Activated CD4-positive, CD25-positive, alpha-beta regulatory T cell treated with anti-CD3 and anti-CD28 coated beads, Interleukin-2, amount 50 U/mL, for 72 hours (primary cell): ENCODE data around the gene TRAF3IP1.

Experiments used
- DNase-seq: peaks from one replicate; pipeline ENCODE4 v3.0.0; 2021

TRAF3IP1 gene

DNA sequence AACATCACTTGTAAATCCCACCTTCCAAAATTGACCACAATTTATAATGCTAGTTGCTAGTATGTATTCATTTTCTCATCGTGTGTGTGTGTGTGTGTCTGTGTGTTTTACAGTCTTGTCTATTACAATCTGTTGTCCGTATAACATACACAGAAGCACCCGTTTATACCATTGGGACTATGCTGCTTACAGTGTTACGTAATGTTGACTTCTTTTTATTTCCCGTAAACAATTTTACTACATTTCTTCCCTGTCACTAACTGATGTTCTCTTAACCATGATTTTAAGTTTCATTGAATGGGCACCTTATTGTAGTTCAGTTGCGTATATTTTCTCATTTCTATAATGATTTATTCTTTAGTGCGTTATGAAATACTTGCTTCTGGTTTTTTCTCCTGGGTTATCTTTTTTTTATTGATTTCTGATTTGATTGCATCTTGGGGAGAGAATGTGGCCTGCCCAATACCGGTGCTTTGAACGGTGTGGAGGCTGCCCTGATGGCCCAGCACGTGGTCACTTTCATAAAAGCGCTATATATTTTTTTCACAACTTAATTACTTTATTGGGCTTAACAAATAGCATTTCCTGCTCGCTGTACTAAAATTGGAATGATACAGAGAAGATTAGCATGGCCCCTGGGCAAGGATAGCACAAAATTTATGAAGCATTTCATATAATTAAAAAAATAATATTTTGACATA lies 91.9 kb downstream of the TRAF3IP1 start:
- DNase-seq = no peak

DNA sequence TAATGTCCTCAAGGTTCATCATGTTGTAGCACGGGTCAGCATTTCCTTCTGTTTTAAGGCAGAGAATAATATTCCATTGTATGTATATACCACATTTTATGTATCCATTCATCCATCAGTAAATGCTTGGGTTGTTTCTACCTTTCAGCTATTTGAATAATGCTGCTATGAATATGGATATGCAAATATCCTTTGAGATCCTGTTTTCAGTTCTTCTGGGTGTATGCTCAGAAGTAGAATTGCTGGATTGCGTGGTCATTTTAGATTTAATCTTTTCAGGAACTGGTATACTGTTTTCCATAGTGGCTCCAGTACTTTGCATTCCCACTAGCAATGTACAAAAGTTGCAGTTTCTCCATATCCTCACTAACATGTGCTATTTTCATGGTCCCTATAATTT lies 93.0 kb downstream of the TRAF3IP1 start:
- DNase-seq = no peak

DNA sequence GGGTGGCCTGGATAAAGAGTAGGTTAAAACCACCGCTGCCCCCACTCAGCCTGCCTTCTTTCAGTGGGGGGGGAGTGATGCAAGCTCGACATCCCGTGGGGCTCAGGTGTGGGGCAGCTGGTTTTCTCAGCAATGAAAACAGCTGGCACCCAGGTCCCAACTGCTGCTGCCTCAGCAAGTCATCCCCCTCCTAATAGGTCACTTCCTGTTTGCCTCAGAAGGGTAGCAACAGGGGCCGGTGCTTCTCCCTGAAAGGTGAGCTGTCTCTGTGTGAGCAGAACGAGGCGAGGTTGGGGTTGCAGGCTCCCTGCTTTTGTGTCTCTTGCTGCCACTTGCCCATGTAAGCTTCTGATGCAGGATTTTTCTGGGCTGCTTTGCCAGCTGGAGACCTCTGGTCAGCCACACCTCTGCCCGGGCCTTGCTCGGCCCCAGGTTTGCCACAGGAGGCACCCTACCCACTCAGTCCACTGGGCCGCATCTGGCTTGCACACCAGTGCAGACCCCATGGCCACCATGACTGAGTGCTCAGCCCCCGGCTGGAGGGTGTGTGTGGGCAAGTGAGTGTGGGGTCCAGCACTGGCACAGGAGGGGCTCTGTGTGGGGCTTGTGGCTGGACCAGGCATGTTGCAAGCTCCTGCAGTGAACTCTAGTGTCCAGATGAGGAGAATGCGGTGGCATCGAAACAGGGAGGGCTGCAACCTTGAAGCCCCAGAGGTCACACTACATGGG lies 94.9 kb downstream of the TRAF3IP1 start:
- DNase-seq = peak; percentile 50

DNA sequence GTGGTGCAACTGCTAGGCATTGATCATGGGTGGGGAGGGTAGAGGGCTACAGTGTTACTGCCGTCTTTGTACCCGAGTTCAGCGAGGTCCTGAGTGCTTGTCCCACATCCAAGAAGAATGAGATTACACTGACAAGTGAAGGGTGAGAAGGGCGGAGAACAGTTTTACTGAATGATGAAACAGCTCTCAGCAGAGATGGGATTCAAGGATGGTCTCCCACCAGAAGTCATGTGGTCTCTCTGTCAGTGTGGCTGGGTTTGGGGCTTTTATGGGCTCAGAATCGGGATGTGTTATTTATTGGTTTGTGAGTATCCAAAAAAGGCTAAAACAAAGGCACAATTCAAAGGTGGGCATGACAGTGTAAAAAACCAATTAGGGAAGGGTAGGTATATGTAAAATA lies 95.6 kb downstream of the TRAF3IP1 start:
- DNase-seq = no peak

DNA sequence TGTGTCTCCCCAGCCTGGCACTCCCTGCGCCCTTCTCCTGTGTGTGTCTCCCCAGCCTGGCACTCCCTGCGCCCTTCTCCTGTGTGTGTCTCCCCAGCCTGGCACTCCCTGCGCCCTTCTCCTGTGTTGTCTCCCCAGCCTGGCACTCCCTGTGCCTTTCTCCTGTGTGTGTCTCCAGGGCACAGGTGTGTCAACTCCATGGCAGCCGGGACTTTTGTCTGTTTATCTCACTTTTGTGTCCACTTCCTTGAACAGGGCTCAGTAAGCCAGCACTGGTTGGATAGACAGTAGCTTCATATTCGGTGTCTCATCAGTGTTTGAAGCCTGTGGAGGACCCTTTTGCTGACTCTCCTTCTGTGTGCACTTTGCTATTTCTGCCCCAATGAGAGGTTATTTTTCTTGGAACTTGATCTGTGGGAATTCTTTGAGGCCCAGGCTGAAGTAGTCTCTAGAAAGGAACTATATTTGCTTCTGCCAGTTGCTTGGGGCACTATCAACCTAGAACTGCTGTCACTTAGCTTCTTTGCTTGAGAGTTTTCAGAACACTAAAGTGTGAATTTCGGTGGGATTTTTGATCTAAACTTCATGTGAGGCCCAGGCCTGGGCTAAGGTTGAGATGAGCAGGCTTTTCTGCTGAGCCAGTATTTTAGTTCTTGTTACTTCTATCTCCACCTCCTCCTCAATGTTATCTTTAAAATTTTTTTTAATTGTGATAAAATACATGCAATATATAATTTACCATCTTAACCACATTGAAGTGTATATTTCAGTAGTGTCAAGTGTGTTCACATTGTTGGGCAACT lies 98.1 kb downstream of the TRAF3IP1 start:
- no peak for DNase-seq

DNA sequence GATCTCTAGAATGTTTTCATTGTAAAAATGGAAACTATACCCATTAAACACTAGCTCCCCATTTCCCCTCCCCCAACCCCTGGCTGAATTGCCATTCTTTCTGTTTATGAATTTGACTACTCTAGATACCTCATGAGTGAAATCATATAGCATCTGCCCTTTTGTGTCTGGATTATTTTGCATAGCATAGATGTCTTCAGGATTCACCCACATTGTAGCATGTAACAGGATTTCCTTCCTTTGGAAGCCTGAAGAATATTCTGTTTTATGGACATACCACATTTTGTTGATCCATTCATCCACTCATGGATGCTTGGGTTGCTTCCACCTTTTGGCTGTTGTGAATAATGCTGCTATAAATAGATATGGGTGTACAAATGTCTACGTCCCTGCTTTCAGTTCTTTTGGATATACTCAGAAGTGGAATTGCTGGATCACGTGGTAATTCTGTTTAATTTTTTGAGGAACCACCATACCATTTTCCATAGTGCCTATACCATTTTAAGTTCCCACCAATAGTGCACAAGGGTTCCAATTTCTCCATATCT lies 98.8 kb downstream of the TRAF3IP1 start:
- no peak for DNase-seq

DNA sequence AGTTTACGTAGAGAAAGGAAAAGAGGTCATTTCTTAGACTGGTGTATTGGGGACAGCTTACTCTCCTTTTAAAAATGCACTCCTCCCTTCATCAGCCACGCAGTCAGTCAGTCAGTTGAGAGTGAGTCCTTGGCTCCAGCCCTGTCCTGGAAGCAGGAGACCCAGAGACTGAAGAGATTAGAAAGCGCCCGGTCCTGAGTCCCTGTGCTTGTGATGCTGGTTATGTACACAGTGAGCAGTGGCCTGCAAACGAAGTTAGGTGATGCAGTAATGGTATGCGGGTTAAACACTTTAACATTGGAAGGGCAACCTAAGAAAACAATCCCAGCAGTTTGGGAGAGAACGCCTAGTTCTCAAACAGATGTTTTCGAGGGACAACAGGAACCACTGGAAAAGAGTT lies 100.1 kb downstream of the TRAF3IP1 start:
- DNase-seq = no peak

DNA sequence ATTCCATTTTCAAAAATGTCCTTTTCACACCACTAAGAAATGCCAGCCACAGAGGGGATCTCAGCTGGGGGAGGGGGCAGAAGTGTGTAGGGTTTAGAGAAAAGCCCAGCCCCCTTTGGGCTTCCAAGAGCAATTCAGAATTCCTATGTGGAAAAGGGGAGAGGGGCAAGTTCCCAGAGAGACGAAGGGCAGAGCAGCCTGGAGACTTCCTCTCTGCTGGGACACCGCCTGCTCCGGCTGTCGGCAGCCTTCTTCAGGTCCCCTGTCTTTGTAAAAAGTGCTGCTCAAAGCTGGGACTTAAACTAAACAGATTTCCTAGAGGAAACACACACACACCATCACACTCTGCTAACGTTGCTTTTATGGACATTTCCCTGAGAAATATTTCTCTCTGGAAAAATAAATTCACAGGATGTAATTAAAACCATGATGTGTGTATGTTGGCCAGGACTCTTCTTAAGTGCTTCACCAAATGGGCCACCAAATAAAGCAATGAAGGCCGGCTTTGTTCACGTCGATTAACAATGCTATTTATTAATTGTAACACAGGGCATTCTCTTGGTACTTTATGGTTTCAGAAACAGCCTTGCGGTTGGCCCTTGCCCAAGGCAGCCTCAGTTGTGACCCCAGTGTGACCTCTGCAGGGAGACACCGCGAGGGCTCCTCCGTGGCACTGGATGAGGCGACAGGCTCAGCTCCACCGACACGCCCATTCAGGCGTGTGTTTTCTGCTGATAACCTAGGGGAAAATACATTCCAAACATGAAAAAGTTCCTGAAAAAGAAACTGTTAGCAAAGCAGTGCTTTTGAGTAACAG lies 100.8 kb downstream of the TRAF3IP1 start:
- no peak for DNase-seq

DNA sequence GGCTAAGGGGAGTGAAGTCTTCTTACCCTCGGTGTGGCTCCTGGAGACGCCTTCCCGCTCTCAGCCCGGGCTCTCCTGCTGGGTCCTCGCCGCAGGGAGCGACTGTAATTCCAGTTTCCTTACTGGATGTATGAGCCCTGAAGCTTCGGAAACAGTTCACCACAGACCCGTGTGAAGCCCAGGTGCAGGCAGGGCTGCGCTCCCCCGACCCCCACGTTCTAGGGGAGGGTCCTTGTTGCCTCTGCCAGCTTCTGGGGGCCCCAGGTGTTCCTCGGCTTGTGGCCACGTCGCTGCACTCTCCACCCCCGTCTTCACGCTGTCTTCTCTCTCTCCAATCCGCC lies 101.3 kb downstream of the TRAF3IP1 start:
- DNase-seq = no peak

DNA sequence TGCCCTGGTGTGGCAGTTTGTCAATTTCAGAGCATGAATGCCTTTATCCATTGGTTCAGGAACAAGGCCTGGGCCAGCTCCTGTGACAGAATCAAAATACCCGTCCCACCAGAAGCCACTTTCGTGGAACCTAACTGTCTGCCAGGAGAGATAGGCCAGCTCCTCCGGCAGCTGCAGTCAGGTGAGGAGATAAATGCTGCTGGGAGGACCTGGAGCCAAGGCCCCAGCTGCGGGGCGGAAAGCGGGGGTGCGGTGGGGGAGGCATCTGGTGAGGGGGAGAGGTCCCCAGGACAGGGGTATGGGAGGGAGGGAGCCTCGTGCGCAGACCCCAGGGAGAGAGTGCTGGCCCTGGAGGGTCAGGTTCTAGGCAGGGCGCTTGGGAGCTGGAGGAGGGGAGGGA lies 102.0 kb downstream of the TRAF3IP1 start:
- no peak for DNase-seq

DNA sequence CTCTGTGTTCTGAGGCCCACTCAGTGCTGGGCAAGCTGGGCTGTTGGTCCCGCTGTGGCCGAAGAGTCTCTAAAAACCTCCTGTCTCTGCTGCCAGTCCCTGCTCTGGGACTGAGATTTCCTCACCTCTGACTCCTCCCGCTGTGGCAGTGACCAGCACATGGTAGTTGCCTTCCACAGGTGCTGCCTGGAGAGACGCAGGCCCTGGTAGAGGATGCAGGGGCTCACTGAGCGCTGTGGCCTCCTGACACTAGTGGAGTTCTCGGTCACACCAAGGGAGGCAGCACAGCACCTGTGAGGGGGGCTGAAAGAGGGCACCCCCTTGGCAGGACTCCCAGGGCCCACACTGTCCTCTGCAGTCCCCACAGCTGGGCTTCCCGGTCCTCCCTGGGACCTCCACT lies 102.6 kb downstream of the TRAF3IP1 start:
- no peak for DNase-seq

DNA sequence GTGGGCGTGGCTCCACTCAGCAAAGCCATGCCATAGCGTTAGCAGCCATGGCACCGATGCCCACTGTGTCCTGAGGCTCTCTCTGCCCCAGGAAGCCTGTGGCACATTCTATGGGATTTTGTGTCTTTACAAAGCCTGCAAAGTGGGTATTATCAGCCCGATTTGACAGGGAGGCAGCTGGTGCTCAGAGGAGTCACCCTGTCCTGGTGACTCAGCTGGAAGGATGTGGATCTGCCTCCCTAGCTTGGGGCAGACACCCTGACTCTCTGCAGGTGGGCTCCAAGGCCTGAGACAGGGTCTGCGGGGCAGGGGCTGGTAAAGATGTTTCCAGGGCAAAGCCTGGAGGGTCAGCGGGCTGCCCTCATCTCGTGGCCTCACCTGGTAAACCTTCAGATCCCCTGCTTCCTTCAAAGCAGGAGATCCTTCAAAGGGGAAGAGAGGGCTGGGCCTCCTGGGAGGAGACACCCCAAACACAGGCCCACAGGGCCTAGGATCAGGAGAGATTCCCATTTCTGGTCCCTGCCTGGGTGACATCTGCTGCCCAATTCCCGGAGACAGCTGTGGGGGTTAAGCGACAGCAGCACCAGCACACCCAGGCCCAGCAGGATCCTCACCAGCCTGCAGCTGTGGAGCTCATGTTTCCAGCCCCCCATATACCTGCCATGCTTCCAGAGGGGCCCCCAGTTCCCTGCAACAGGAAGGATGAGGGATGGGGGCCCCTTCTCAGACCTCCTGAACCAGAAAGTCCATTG lies 103.4 kb downstream of the TRAF3IP1 start:
- DNase-seq = no peak

DNA sequence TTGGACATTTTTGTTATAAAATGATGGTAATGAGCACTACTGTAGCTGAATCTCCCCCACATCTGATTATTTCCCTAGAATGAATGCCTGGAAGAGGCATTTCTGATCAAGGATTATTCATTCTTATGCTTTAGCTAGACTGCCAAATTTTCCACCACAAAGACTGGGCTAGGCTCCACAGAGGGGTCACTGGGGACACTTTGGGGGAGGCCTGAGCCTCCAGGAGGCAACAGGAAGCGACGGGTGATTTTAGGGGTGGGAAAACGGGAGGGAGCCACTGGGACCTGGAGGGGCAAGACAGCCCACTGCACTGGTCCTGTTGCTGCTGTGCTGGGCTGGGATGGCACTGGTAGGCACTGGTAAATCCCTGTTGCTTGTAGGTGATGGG lies 104.0 kb downstream of the TRAF3IP1 start:
- DNase-seq = no peak

DNA sequence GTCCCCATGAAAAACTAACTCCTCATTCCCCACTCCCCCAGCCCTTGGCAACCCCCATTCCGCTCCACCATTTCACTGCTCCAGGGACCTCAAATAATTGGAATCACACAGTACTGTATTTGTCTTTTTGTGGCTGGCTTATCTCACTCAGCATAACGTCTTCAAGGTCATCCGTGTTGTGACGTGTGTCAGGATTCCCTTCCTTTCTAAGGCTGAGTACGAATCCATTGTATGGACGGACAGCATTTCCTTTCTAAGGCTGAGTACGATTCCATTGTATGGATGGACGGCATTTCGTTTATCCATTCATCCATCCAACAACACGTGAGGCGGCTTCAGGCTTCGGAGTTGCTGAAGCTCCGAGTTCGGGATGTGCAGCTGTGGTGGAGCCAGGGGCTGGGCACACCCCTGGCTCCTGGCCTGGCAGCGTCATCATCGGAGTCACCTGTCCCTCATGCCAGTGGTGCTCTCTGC lies 105.2 kb downstream of the TRAF3IP1 start:
- DNase-seq = no peak

DNA sequence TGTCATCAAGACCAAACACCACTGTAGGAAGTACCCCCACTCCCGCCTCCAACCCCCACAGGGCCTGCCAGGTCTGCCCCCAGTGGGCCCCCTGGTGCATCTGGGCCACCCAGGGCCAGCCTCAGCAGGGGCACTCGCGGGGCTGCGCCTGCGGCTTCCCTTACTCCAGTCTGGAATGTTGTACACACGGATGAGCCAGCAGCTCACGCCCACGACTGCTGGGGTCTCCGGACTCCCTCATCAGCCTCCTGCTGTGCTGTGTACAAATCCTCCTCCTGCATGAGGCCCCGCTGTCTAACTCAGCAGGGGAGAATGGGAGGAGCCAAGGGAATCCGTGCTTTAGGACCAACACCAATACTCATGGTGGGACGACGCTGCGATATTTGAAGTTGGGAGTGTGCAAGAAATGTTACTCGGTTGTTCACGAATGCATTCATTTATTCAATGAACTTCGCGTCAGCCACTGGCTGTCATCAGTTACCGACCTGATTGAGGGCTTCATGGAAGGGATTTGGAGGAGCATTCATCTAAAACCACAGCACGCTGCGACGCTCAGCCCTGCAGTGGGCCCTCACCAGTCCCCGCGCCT lies 105.8 kb downstream of the TRAF3IP1 start:
- DNase-seq = no peak

DNA sequence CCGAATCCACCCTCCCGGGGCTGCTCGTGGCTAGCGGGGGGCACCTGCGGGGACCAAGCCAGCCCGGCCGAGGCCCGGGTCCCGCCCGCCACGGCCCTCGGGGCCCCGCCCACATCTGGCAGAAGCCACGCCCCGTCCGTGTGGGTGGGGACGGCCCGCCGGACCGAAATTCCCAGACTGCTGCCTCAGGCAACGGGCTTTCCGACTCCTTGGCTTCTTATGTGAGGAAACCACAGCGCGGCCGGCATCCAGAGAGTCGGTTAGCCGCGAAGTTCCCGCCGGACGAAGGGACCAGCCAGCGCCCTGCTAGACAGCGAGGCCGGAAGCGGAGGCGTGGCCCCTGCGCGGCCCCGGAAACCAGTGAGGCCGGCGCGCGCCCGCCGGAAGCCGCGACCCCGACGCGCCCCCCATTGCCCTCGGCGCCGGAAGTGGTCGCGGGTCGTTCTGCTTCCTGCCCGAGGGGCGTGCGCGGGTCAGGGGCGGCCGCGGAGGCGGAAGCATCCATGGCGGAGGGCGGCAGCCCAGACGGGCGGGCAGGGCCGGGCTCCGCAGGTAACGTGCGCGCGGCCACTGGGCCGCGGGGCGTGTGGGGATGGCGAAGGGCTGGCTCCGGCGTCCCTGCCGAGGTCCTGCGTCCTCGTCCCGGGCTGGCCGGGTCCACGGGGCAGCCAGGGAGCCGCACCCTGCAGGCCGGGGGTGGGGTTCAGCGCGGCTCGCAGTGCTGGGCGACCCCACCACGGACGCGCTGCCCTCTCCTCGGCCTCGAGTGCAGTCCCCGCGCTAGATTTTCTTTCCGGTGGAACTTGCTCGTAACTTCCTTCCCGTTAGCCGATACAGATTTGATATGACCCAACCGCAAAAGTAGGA lies 106.5 kb downstream of the TRAF3IP1 start, which contains the start of gene ASB1:
Gene ASB1 (plus strand): TSS at position 360 of the 867 bp plus-strand sequence. CDS start 144 bp downstream, at position 504.
- peak; percentile 81 for DNase-seq

DNA sequence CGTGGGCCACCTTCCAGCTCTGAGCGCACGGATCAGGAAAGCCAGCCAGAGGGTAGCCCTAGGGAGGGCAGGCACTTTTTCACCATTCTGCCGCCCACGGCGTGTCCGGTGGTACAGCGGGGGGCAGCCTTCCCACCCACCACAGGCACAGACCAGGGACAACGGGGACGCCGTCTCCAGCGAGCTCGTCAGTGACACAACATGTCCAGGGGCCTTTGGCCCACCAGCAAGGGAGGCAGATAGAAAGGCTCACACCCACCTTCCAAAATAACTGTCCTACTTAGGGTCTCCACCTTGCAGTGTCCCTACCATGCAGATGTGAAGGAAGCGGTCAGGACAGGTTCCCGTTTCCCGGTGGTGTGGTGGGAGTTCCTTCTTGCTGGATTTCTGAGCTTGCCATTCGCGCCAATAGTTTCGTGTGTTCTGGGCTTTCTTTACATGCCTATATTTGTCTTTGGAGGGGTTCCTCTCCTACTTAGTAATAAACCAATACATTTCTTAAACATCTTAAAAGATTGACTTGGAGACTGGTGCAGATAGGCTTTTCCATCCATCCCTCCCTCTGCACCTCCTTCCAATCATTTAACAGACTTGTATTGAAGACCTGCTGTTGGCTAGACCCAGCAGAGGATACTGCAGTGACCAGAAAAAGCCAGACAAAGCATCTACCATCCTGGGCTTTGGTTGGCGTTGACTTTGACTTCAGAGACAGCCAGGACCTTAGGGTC lies 107.3 kb downstream of the TRAF3IP1 start:
- no peak for DNase-seq

DNA sequence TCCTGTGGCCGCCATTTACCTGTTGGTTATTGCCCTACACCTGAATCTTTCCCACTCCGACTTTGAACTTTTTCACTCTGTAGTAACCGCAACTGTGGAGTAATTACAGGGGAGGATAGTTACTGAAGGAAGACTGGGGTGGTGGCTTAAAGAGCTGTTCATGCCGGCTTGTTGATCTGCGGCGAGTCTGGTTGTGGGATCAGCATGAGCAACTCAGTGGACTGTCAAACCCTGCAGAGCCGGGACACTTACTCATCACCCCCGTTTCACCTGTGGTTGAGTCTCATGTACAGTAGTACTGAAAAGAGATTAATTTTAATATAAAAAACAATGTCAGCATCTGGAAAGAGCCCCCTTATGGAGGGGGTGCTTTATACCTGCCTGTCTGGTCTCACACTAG lies 108.5 kb downstream of the TRAF3IP1 start:
- no peak for DNase-seq

DNA sequence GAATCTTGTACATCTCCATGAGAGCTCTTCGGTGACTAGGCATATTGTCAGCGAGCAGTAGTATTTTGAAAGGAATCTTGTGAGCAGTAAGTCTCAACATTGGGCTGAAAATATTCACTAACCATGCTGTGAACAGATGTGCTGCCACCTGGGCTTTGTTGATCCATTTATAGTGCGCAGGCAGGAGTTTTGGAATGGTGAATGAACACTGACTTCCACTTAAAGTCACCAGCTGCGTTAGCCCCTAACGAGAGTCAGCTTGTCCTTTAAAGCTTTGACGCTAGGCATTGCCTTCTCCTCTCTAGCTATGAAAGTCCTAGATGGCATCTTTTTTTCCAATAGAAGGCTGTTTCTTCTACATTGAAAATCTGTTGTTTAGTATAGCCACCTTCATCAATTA lies 110.5 kb downstream of the TRAF3IP1 start:
- no peak for DNase-seq

DNA sequence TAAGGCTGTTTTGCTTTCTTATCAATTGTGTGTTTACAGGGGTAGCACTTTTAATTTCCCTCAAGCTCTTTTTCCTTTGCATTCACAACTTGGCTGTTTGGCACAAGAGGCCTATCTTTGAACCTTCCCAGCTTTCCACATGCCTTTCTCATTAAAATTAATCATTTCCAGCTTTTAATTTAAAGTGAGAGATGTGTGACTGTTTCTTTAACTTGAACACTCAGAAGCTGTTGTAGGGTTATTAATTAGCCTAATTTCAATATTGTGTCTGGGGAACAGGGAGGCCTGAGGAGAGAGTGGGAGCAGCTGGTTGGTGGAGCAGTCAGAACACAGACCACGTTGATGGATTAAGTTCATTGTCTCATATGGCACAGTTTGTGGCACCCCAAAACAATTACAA lies 111.1 kb downstream of the TRAF3IP1 start:
- no peak for DNase-seq
